Endothelial cell of umbilical vein (primary cell): ENCODE results near the gene SEC16B. TPM values are rescaled to one million over a fixed set of nuclear protein-coding genes. Genes with fewer than 3 reads are reported as not detected.

Experiments used
- BruUV-seq: library from RNA; stranded (reverse); fragments of 400-500 nt; replicated peaks from 2 replicates; lab custom pipeline; 2021; lab: Mats Ljungman, UMichigan
- CTCF ChIA-PET: fragments of 300-600, 350-600 bp; sonication (Branson Sonifier 250); formaldehyde crosslinking; loops from one replicate; lab custom pipeline; 2021; ENCODE audit warnings: antibody characterized with exemption, inconsistent platforms; lab: Charles Lee
- POLR2A ChIA-PET: fragments of 300-600, 350-600 bp; sonication (Branson Sonifier 250); formaldehyde crosslinking; loops from one replicate; lab custom pipeline; 2021; ENCODE audit warnings: antibody characterized with exemption, inconsistent platforms; lab: Charles Lee
- DNase-seq: peaks from one replicate; pipeline ENCODE4 v3.0.0-alpha.2; 2011; ENCODE audit warnings: low read depth, low spot score
- FAIRE-seq: peaks from 2 replicates; lab custom pipeline; 2011; peaks lifted over from hg19 to GRCh38; lab: Jason Lieb, UNC
- H2AFZ ChIP-seq: 2 replicates; pipeline ENCODE4 v1.6.0; 2012; ENCODE audit warnings: low read depth, low read length, control low read depth, inconsistent platforms
- H3K27ac ChIP-seq: 2 replicates; pipeline ENCODE4 v1.5.1; 2011; ENCODE audit warnings: low read depth, mild to moderate bottlenecking, control low read depth, low read length, moderate library complexity; ENCODE audit not compliant: insufficient read depth
- H3K27me3 ChIP-seq, 2 experiments: 2 replicates each; pipeline versions ENCODE4 v1.6.0 to v1.6.1; 2011; ENCODE audit warnings: low read length in 2 of 2, mixed read lengths in 1 of 2; ENCODE audit not compliant: control insufficient read depth in 2 of 2, insufficient read depth in 2 of 2
- H3K36me3 ChIP-seq, 2 experiments: 2 replicates in 1 of 2; 3 replicates in 1 of 2; pipeline ENCODE4 v1.5.1; 2011; ENCODE audit warnings: low read length in 2 of 2, mild to moderate bottlenecking in 1 of 2, moderate library complexity in 1 of 2; ENCODE audit not compliant: control insufficient read depth in 2 of 2, insufficient read depth in 2 of 2; ENCODE audit errors: extremely low read depth in 1 of 2
- H3K4me1 ChIP-seq: 3 replicates; pipeline ENCODE4 v1.5.1; 2011; ENCODE audit warnings: mild to moderate bottlenecking, low read length; ENCODE audit not compliant: control insufficient read depth, insufficient read depth; ENCODE audit errors: extremely low read depth
- H3K4me2 ChIP-seq: 2 replicates; pipeline ENCODE4 v1.6.1; 2011; ENCODE audit warnings: low read length, control low read depth, mixed read lengths; ENCODE audit not compliant: insufficient read depth
- H3K4me3 ChIP-seq, 3 experiments: fragments of 200-600 bp in 1 of 3; sonication (generic), shearing (Covaris generic) in 1 of 3; replicated peaks in 1 of 3; 2 replicates each; pipeline ENCODE4 v1.5.1; 2011 to 2016; ENCODE audit warnings: control low read depth in 3 of 3, low read length in 3 of 3, mild to moderate bottlenecking in 2 of 3, inconsistent platforms in 1 of 3, low read depth in 1 of 3, moderate library complexity in 1 of 3; ENCODE audit not compliant: insufficient read depth in 1 of 3
- H3K79me2 ChIP-seq: 2 replicates; pipeline ENCODE4 v1.6.0; 2012; ENCODE audit warnings: low read length, inconsistent platforms; ENCODE audit not compliant: control insufficient read depth, insufficient read depth
- H3K9ac ChIP-seq: replicated peaks from 2 replicates; pipeline ENCODE3; 2011; ENCODE audit warnings: low read length, control low read depth; ENCODE audit not compliant: insufficient read depth; ENCODE audit errors: extremely low read depth
- H3K9me1 ChIP-seq: replicated peaks from 3 replicates; pipeline ENCODE4 v1.6.0; 2011; ENCODE audit warnings: mild to moderate bottlenecking, low read length; ENCODE audit not compliant: control insufficient read depth, insufficient read depth; ENCODE audit errors: extremely low read depth
- H3K9me3 ChIP-seq: replicated peaks from 2 replicates; pipeline ENCODE4 v1.5.1; 2012; ENCODE audit warnings: low read length, inconsistent platforms; ENCODE audit not compliant: control insufficient read depth, insufficient read depth
- H4K20me1 ChIP-seq: replicated peaks from 2 replicates; pipeline ENCODE3; 2011; ENCODE audit warnings: mild to moderate bottlenecking, low read length; ENCODE audit not compliant: control insufficient read depth, insufficient read depth; ENCODE audit errors: extremely low read depth
- EZH2 ChIP-seq: IDR thresholded peaks from 2 replicates; pipeline ENCODE4 v1.6.1; 2012; ENCODE audit warnings: borderline replicate concordance, low read depth, mild to moderate bottlenecking, moderate library complexity, low read length, inconsistent platforms; ENCODE audit not compliant: severe bottlenecking
- FOS ChIP-seq: IDR thresholded peaks from 2 replicates; pipeline ENCODE4 v1.6.1; 2011; ENCODE audit warnings: mild to moderate bottlenecking, low read length, moderate library complexity, borderline replicate concordance; ENCODE audit not compliant: insufficient read depth
- GATA2 ChIP-seq: IDR thresholded peaks from 2 replicates; pipeline ENCODE4 v1.7.0; 2011; ENCODE audit warnings: low read depth, mild to moderate bottlenecking, moderate library complexity, mixed read lengths, low read length; ENCODE audit not compliant: insufficient read length, insufficient read depth
- JUN ChIP-seq: IDR thresholded peaks from 2 replicates; pipeline ENCODE4 v1.6.1; 2011; ENCODE audit warnings: borderline replicate concordance, low read depth; ENCODE audit not compliant: insufficient read length, insufficient read depth
- MAX ChIP-seq: IDR thresholded peaks from 2 replicates; pipeline ENCODE4 v1.6.1; 2011; ENCODE audit not compliant: insufficient read depth, insufficient read length
- MYC ChIP-seq: IDR thresholded peaks from one replicate; pipeline ENCODE4 v1.6.1; 2011; ENCODE audit warnings: mild to moderate bottlenecking, low read depth, low read length
- POLR2A ChIP-seq: IDR thresholded peaks from 2 replicates; pipeline ENCODE4 v1.6.1; 2012; ENCODE audit warnings: low read depth, mild to moderate bottlenecking, control low read depth, low read length
- POLR2AphosphoS5 ChIP-seq: IDR thresholded peaks from 2 replicates; pipeline ENCODE4 v1.6.1; 2012; ENCODE audit warnings: low read depth, mild to moderate bottlenecking, control low read depth, low read length, moderate library complexity; ENCODE audit not compliant: insufficient read depth
- dilution Hi-C: fragments of 300-500 bp; cut with MboI; formaldehyde crosslinking; loops from one replicate; pipeline ENCODE4 v1.15.0; 2019; ENCODE audit warnings: low sequenced_read_pairs; ENCODE audit not compliant: extremely low pct_ligation_motif_present
- intact Hi-C: fragments of 100-400 bp; cut with micrococcal nuclease; formaldehyde crosslinking; loops from one replicate; pipeline ENCODE4 v1.10.0; 2022
- polyA plus RNA-seq, 4 experiments: library from polyadenylated mRNA; depleted of rRNA in 3 of 4; stranded (reverse) in 3 of 4; unstranded in 1 of 4; fragments of >200 nt; gene quantifications; 2 replicates each; pipeline versions ENCODE4 v1.2.1 to v1.2.3, GENCODE V29; 2011 to 2012; ENCODE audit warnings: missing spikeins in 1 of 4
- total RNA-seq: library from RNA; stranded (reverse); gene quantifications from 2 replicates; pipeline ENCODE4 v1.2.3, GENCODE V29; 2021
- TF ChIP-seq, protein P1 (sequence below), 2 donors: IDR thresholded peaks; 1 replicate in 1 of 2; 2 replicates in 1 of 2; pipeline ENCODE4 v1.5.1; 2011; ENCODE audit warnings: low read length in 2 of 2, mild to moderate bottlenecking in 2 of 2, moderate library complexity in 2 of 2, control low read depth in 1 of 2, inconsistent platforms in 1 of 2, low read depth in 1 of 2; ENCODE audit not compliant: insufficient read depth in 1 of 2; ENCODE audit errors: extremely low read depth in 1 of 2

SEC16B gene
- total and polyA plus RNA-seq, 2 donors (not counting 3 experiments of a cell fraction or from before 2014, with no cell fraction given): 0.44 to 0.58 TPM

GRCh38 chr1:177922209-177922608 lies 47.6 kb downstream of the SEC16B start:
- Histone ChIP-seq H2AFZ (no peak overlapping the region), H3K9me3 (no peaks in the 10 kb centered on the region), H3K27ac (no peak overlapping the region), H4K20me1 (no peaks in the 10 kb centered on the region), H3K9me1 (no peaks in the 10 kb centered on the region), H3K79me2 (no peaks in the 10 kb centered on the region), H3K36me3 (no peaks in the 10 kb centered on the region), H3K4me3 (no peak overlapping the region), H3K9ac (no peak overlapping the region), H3K4me1 (peaks cover 23% of the 10 kb centered on the region), H3K4me2 (no peak overlapping the region), H3K27me3 (no peaks in the 10 kb centered on the region)
- intact Hi-C loops (no loop called here), dilution Hi-C loops (no loop called here)
- DNase-seq (no peak), FAIRE-seq (no peak)
- CTCF ChIA-PET: no interaction called here
- POLR2A ChIA-PET: no interaction called here
- no TSS peak for BruUV-seq
- TF ChIP-seq, protein P1, sequence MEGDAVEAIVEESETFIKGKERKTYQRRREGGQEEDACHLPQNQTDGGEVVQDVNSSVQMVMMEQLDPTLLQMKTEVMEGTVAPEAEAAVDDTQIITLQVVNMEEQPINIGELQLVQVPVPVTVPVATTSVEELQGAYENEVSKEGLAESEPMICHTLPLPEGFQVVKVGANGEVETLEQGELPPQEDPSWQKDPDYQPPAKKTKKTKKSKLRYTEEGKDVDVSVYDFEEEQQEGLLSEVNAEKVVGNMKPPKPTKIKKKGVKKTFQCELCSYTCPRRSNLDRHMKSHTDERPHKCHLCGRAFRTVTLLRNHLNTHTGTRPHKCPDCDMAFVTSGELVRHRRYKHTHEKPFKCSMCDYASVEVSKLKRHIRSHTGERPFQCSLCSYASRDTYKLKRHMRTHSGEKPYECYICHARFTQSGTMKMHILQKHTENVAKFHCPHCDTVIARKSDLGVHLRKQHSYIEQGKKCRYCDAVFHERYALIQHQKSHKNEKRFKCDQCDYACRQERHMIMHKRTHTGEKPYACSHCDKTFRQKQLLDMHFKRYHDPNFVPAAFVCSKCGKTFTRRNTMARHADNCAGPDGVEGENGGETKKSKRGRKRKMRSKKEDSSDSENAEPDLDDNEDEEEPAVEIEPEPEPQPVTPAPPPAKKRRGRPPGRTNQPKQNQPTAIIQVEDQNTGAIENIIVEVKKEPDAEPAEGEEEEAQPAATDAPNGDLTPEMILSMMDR (IDR thresholded peaks at IDR 0.05; ENCODE audit: extremely low read depth in 1 of 2, insufficient read depth in 1 of 2, low read depth in 1 of 2, low read length in 2 of 2): no peak
- TF ChIP-seq GATA2: no peak
- TF ChIP-seq POLR2AphosphoS5: no peak
- no peak for TF ChIP-seq MYC
- TF ChIP-seq MAX: no peak
- no peak for TF ChIP-seq JUN
- TF ChIP-seq FOS: no peak
- TF ChIP-seq POLR2A: no peak
- TF ChIP-seq EZH2: no peak
